Stimulated activated naive CD8-positive, alpha-beta T cell treated with anti-CD3 and anti-CD28 coated beads, Interleukin-15, amount 100 ng/mL, for 72 hours (primary cell): ENCODE results near the gene DCC.

Experiments used
- ATAC-seq: fragments of 150-1000 bp; cut with Tn5 transposase; 2 replicates; pipeline ENCODE4 v1.10.0; 2021; ENCODE audit warnings: mild to moderate bottlenecking, moderate library complexity
- DNase-seq, 2 donors: peaks; one replicate each; pipeline ENCODE4 v3.0.0; 2021 to 2022
- H3K27ac Mint-ChIP-seq, 2 donors: one replicate each; pipeline ENCODE4 v1.8.0; 2022; ENCODE audit warnings: mild to moderate bottlenecking in 2 of 2, mixed read lengths in 2 of 2, moderate library complexity in 2 of 2
- H3K27me3 Mint-ChIP-seq: one replicate; pipeline ENCODE4 v1.8.0; 2022; ENCODE audit warnings: mixed read lengths
- H3K4me1 Mint-ChIP-seq: one replicate; pipeline ENCODE4 v1.8.0; 2022; ENCODE audit warnings: mild to moderate bottlenecking, mixed read lengths
- H3K4me3 Mint-ChIP-seq, 2 donors: one replicate each; pipeline ENCODE4 v1.8.0; 2022; ENCODE audit warnings: mild to moderate bottlenecking in 2 of 2, mixed read lengths in 2 of 2, moderate library complexity in 1 of 2
- H3K9me3 Mint-ChIP-seq, 2 donors: one replicate each; pipeline ENCODE4 v1.8.0; 2022; ENCODE audit warnings: mixed read lengths in 2 of 2

DCC gene

GRCh38 chr18:52685316-52685715 is 345.3 kb downstream of the DCC start:
- ATAC-seq = no peak
- no peak overlapping the region for H3K27ac Mint-ChIP-seq
- H3K27me3 Mint-ChIP-seq = no peaks in the 10 kb centered on the region
- no peak for DNase-seq
- no peaks in the 10 kb centered on the region for H3K4me1 Mint-ChIP-seq
- H3K4me3 Mint-ChIP-seq = no peak overlapping the region
- peaks cover 3 to 7% of the 10 kb centered on the region in 2 donors for H3K9me3 Mint-ChIP-seq

- H3K27ac Mint-ChIP-seq = no peak overlapping the region
- peaks cover 0 to 4% of the 10 kb centered on the region in 2 donors for H3K9me3 Mint-ChIP-seq
These were observed 351.8 kb downstream of the DCC start for GRCh38 chr18:52691841-52692240.

DNA sequence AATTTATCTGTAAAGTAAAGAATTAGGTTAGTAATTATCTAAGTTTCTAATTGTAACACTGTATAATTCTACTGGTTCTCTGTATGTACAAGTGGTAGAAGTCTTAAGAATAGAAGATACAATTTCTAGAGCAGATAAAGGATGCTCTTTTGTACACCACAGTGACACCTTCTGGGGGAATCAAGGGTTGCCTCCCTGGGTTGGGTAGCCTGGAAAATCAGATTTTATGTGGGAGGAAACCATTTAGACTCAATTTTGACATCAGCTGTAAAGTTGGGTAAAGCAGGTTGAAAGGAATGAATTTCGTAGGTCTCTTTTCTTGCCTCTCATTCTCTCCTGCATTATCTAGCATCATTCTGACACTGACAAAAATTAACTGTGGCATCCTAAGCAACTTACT is 354.8 kb downstream of the DCC start:
- H3K27ac Mint-ChIP-seq = no peak overlapping the region
- peaks cover 0 to under 1% of the 10 kb centered on the region in 2 donors for H3K9me3 Mint-ChIP-seq
- DNase-seq (no peak), ATAC-seq (no peak)
- no peaks in the 10 kb centered on the region for H3K4me1 Mint-ChIP-seq
- no peak overlapping the region for H3K4me3 Mint-ChIP-seq
- H3K27me3 Mint-ChIP-seq = no peaks in the 10 kb centered on the region

More at GRCh38 chr18:52691841-52692240, 351.8 kb downstream of the DCC start:
- no peaks in the 10 kb centered on the region for H3K27me3 Mint-ChIP-seq
- no peaks in the 10 kb centered on the region for H3K4me1 Mint-ChIP-seq
- DNase-seq (no peak), ATAC-seq (no peak)
- no peak overlapping the region for H3K4me3 Mint-ChIP-seq

- Mint-ChIP-seq H3K27ac (no peak overlapping the region), H3K4me1 (no peaks in the 10 kb centered on the region), H3K9me3 (peaks cover 7 to 9% of the 10 kb centered on the region in 2 donors), H3K4me3 (no peak overlapping the region), H3K27me3 (no peaks in the 10 kb centered on the region)
- ATAC-seq (no peak), DNase-seq (no peak)
These were observed 360.1 kb downstream of the DCC start for GRCh38 chr18:52700116-52700515.

DNA sequence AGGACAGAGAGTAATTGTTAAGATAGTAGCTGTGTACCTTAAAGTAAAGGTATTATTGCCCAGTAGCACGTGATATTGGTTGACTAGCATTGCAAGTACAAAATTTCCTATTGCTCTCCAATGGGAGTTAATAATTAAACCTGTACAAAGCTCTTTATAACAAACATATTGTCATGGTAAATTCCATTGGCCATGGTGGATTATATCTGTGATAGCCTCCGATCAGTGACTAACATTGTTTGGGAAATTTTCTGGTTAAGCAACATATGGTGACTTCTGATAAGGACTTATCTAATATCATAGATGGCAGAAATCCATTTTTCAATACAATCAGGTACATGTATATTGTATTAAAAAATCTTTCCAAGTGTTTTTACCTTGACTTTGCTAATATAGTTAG is 360.8 kb downstream of the DCC start:
- Mint-ChIP-seq H3K4me3 (no peak overlapping the region), H3K27ac (no peak overlapping the region), H3K27me3 (no peaks in the 10 kb centered on the region), H3K4me1 (no peaks in the 10 kb centered on the region), H3K9me3 (peaks cover 7 to 9% of the 10 kb centered on the region in 2 donors)
- ATAC-seq (no peak), DNase-seq (no peak)

DNA sequence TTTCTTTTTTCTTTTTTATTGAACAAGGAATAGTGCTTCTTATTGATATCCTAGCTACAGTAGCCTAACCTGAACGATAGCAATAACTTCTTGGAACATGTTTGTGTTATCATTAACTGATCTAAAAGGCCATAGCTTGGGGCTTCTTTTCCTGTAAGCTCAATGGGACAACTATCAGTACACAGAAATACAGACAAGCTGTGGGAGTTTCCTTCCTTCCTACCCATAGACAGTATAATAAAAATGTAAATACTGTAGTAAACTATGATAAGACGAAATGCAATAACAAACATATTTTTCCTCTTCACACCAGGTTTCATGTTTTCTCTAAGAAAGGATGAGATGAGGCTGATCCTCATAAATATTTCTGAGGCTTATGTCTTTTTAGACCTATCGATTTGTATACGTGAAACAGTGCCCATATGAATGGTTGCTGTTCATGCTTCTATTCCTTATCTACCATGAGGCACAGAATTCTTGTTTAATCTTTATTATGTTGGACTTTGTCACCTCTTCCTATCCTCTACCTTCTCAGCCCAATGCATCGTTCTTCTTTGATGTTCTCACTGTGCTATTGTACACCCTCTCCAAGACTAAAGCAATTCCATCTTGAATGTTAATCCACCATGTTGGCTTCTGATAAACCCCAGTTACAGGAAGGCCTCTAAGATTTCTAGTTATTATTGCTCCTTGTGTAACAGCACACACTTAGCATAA is 361.4 kb downstream of the DCC start:
- no peaks in the 10 kb centered on the region for H3K27me3 Mint-ChIP-seq
- H3K9me3 Mint-ChIP-seq = peaks cover 7 to 9% of the 10 kb centered on the region in 2 donors
- no peak overlapping the region for H3K27ac Mint-ChIP-seq
- H3K4me1 Mint-ChIP-seq = no peaks in the 10 kb centered on the region
- DNase-seq (no peak), ATAC-seq (no peak)
- H3K4me3 Mint-ChIP-seq = no peak overlapping the region

DNA sequence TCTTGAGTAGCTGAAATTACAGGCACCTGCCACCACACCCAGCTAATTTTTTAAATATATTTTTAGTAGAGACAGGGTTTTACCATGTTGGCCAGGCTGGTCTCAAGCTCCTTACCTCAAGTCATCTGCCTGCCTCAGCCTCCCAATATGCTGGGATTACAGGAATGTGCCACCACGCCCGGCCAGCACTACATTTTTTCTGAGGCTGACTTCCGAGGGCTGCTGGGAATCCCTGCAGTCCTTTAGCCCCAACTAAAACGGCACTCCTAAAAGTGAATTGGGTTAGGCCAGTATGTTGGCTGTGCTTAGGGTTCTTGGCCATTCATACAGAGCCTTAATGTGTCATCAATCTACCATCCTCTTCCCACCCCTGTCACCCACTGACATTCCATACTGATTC is 375.4 kb downstream of the DCC start:
- ATAC-seq = no peak
- Mint-ChIP-seq H3K9me3 (no peaks in the 10 kb centered on the region), H3K27me3 (no peaks in the 10 kb centered on the region), H3K4me3 (no peak overlapping the region), H3K27ac (no peak overlapping the region), H3K4me1 (no peaks in the 10 kb centered on the region)
- DNase-seq = no peak

- DNase-seq (no peak), ATAC-seq (no peak)
- Mint-ChIP-seq H3K4me1 (no peaks in the 10 kb centered on the region), H3K27ac (no peak overlapping the region), H3K27me3 (no peaks in the 10 kb centered on the region), H3K9me3 (no peaks in the 10 kb centered on the region), H3K4me3 (no peak overlapping the region)
These were observed 376.0 kb downstream of the DCC start for GRCh38 chr18:52715991-52716390.

- Mint-ChIP-seq H3K27ac (no peak overlapping the region), H3K9me3 (no peaks in the 10 kb centered on the region), H3K4me1 (no peaks in the 10 kb centered on the region), H3K4me3 (no peak overlapping the region), H3K27me3 (no peaks in the 10 kb centered on the region)
- ATAC-seq (no peak), DNase-seq (no peak)
These were observed 377.0 kb downstream of the DCC start for GRCh38 chr18:52716973-52717372.

DNA sequence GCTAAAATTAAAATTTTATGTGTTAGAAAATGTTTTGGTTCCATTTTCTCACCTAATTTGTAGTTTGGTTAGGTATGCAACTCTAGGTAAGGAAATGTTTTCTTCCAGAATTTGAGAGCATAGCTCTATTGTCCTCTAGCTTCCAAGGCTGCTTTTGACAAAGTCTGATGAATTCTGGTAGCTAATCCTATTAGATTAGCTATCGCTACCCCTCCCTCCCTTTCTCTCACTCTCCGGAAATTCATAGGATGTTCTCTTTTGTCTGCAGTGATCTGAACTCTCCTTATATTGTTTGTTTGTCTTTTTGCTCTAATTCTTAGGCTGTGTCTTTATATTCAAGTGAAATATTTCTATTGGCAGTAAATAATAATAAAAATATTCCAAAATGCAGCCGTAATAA is 382.9 kb downstream of the DCC start:
- no peaks in the 10 kb centered on the region for H3K4me1 Mint-ChIP-seq
- ATAC-seq = no peak

GRCh38 chr18:52723550-52723970 is 383.6 kb downstream of the DCC start:
- Mint-ChIP-seq H3K4me3 (no peak overlapping the region), H3K9me3 (peaks cover 4 to 13% of the 10 kb centered on the region in 2 donors), H3K4me1 (no peaks in the 10 kb centered on the region), H3K27ac (no peak overlapping the region), H3K27me3 (no peaks in the 10 kb centered on the region)
- ATAC-seq (no peak), DNase-seq (no peak)

More for the DNA sequence above, 382.9 kb downstream of the DCC start:
- H3K27ac Mint-ChIP-seq = no peak overlapping the region
- H3K4me3 Mint-ChIP-seq = no peak overlapping the region
- H3K27me3 Mint-ChIP-seq = no peaks in the 10 kb centered on the region
- no peak for DNase-seq
- peaks cover 4 to 13% of the 10 kb centered on the region in 2 donors for H3K9me3 Mint-ChIP-seq

GRCh38 chr18:52730972-52731619 is 391.1 kb downstream of the DCC start:
- ATAC-seq (no peak), DNase-seq (no peak)
- H3K4me3 Mint-ChIP-seq = no peak overlapping the region
- H3K27ac Mint-ChIP-seq = no peak overlapping the region
- H3K27me3 Mint-ChIP-seq = no peaks in the 10 kb centered on the region
- H3K4me1 Mint-ChIP-seq = no peaks in the 10 kb centered on the region
- H3K9me3 Mint-ChIP-seq = peaks cover 0 to 4% of the 10 kb centered on the region in 2 donors

GRCh38 chr18:52738946-52739345 is 398.9 kb downstream of the DCC start:
- no peak for DNase-seq
- no peak for ATAC-seq
- Mint-ChIP-seq H3K4me3 (no peak overlapping the region), H3K27me3 (no peaks in the 10 kb centered on the region), H3K27ac (no peak overlapping the region), H3K4me1 (no peaks in the 10 kb centered on the region), H3K9me3 (peaks cover 6 to 7% of the 10 kb centered on the region in 2 donors)

GRCh38 chr18:52746986-52747385 is 407.0 kb downstream of the DCC start:
- Mint-ChIP-seq H3K4me3 (no peak overlapping the region), H3K27me3 (no peaks in the 10 kb centered on the region), H3K27ac (no peak overlapping the region), H3K4me1 (no peaks in the 10 kb centered on the region), H3K9me3 (peaks cover 0 to 6% of the 10 kb centered on the region in 2 donors)
- ATAC-seq = no peak
- no peak for DNase-seq

- Mint-ChIP-seq H3K9me3 (peaks cover 0 to 6% of the 10 kb centered on the region in 2 donors), H3K27ac (no peak overlapping the region), H3K4me3 (no peak overlapping the region), H3K4me1 (no peaks in the 10 kb centered on the region), H3K27me3 (no peaks in the 10 kb centered on the region)
- DNase-seq (no peak), ATAC-seq (no peak)
These were observed 407.9 kb downstream of the DCC start for GRCh38 chr18:52747869-52748268.

- H3K27me3 Mint-ChIP-seq = no peaks in the 10 kb centered on the region
- H3K27ac Mint-ChIP-seq = no peak overlapping the region
- H3K4me3 Mint-ChIP-seq = no peak overlapping the region
- peaks cover 0 to 6% of the 10 kb centered on the region in 2 donors for H3K9me3 Mint-ChIP-seq
- no peaks in the 10 kb centered on the region for H3K4me1 Mint-ChIP-seq
- DNase-seq = no peak
- no peak for ATAC-seq
These were observed 408.3 kb downstream of the DCC start for GRCh38 chr18:52748343-52748742.
